ENCODE results near the gene CHD8.

GRCh38 chr14:21467616-21468015 is 11.7 kb upstream of the CHD8 start:
- TF ChIP-seq POLR2AphosphoS5 (IDR thresholded peaks at IDR 0.05) (no peak), CTCF (IDR thresholded peaks at IDR 0.05) (no peak), POLR2A (IDR thresholded peaks at IDR 0.05) (no peak), EP300 (IDR thresholded peaks at IDR 0.05) (no peak)
